Left renal cortex interstitium (tissue), 4 donors: ENCODE results near the gene MAP2K5. TPM values are rescaled to one million over a fixed set of nuclear protein-coding genes. Genes with fewer than 3 reads are reported as not detected.

Source experiments
- DNase-seq, 4 donors: peaks; one replicate each; pipeline ENCODE4 v3.0.0-alpha.2; 2013; ENCODE audit warnings: low read depth in 4 of 4, low spot score in 2 of 4, missing footprints in 1 of 4
- polyA plus RNA-seq, 4 donors: library from polyadenylated mRNA; unstranded; fragments of 120-200 nt; gene quantifications; one replicate each; pipeline ENCODE4 v1.2.1, GENCODE V29; 2013; ENCODE audit not compliant: insufficient read length in 4 of 4

The MAP2K5 gene
- polyA plus RNA-seq, 4 donors: 18.0 to 22.6 (median 20.6) TPM

DNA sequence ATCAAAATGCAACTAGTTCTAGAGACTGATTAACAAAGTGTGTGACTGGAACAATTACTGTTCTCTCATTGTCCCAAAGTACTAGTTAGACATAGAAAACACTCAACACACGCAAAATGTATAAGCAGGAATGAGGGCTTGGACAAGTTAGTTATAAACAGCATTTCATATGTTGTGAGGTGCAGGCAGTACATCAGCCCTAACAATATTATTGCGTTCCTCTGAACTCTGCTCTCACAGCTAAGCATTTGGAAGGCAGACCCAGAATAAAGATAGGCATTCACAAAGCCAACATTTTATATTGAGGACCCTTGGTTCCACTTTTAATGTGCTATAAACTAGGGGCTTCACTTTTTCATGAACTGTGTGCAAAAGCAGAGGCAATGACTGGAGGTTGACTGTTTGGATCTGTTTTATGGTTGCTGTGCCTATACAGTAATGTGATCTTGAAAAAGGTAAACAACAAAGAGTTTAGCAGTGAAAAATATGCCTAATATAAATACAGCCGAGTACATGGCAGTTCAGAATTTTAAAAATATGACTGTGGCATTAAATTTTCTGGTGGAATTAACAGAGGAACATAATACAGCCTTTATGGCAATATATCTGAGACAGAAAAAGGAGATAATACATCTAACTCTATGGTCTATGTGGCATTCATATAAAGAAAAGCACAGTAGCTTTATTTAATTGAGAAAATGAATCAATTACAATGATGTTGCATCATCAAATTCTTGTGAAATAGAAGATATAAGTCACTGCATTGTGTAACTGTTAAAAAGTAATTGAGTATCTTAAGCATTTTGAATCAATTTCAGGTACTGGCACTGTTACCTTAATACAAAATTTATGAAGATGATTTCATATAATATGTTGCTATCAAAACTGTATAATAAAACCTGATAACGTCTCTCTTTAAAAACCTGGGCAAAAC is 202.8 kb downstream of the MAP2K5 start:
- no peak for DNase-seq

DNA sequence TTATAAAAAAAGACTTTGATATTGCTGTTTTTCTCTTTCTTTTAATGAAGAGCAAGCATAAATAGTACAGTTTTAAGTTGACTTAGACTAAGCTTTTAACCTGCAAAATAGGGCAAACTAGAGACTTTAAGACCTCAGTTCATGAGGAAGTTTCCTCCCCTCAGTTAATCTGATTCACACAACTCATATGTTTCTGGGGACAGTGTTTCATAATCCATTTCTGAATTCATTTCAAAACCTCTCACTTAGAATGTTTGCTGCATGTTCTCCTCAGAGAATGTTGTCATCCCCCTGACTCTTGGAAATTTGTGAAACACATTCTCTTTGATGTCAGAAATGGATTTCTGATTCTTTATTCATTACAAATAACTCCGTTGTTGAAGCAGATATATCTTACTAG is 203.5 kb downstream of the MAP2K5 start:
- DNase-seq: no peak

DNA sequence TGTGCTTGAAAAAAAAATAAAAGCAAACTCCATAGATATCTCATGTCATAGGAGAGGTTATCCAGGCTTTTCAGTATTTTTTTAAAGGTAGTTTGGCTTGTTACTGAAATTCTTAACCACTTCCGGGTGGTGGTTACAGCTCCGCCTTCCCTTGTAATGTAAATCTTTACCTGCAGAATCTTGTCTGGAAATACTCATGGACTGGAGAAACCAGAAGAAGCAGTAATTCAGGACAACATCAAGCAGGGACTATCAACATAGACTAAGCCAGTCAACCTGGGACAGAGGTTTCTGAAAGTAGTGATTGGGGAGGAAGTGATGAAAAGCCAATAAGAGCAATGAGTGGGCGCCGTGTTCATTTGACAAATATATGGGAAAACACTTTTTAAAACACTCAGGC is 203.9 kb downstream of the MAP2K5 start:
- no peak for DNase-seq

DNA sequence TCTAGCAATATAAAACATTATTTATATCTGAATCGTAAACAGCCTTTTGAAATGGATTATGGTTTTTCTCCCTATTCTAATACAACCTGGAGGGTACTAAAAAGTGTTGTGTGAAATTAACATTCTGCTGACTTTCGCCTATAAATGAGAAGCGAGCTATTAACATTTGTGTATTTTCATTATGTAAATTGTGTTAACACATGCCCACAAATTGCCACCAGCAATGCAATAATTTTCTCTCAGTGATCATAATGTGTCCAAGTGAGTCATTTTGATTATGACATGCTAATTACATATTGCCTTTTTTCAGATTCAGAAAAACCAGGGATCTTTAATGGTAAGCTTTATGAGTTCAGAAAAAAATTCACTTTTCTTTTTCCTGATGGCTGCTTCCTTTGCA is 205.4 kb downstream of the MAP2K5 start:
- DNase-seq: no peak

DNA sequence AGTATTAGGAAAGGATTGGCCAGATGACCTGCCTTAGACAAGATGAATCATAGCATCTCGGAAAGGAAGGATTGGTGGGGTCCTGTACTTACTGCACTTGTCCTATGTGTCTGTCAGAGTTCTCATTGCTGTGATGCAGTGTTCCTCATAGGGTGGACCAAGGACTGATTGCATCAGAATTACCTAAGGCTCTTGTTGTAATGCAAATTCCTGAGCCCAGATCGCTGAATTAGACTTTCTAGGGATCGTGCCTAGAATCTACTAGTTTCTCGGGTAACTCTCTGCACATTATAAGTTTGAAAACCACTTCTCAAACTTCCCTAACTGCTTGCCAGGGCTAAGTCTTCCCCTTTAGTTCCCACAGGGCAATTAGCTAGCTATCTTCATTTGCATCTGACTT is 207.9 kb downstream of the MAP2K5 start:
- DNase-seq: no peak

DNA sequence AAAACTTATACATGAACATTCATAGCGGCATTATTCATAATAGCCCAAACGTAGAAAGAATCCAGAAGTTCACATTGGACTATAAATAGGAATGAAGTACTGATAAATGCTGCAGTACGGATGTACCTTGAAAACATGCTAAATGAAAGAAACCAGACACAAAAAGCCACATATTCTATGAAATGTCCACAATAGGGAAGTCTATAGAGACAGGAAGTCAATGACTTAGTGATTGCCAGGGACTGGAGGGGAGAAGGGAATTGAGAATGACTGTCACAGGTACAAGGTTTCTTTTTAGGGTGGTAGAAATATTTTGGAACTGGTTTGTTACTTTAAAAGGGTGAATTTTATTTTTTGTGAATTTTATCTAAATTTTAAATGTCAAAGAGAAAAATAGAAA is 211.4 kb downstream of the MAP2K5 start:
- DNase-seq: no peak

DNA sequence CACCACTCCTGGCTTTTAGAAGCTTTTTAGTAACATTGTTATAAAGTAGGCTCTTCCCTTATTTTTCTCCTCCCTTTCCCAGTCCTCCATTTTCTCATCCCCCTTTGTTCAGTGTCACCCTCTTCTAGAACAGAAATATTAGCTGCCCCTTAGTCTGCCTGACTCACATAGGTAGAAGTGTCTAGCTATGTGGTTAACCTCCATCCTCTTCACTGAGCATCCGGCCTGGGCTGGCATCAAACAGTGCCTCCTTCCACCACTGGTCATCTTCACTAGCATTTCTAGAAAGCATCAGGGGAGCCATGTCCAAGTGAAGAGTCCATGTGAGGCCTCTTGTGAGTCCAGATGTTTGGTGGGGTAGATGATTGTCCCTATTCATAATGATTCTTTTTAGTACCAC is 212.8 kb downstream of the MAP2K5 start:
- DNase-seq: no peak

DNA sequence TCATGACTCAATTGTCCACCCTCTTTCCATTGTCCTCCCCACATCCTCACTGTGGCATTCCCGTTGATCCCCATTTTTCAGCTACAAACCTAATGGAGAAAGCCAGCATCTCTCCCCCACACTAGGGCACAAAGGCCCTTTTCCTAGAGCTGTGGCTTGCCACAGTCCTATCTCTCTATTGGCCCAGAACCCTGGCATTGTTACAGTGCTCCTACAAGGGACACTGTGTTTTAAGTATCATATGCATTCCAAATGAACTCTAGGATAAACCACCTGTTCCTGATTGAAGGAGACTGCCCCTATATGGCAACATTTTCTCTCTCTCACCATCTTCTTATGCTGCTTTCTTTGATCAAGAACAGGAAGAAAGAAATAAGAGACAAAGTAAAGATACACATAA is 213.4 kb downstream of the MAP2K5 start:
- DNase-seq: no peak

DNA sequence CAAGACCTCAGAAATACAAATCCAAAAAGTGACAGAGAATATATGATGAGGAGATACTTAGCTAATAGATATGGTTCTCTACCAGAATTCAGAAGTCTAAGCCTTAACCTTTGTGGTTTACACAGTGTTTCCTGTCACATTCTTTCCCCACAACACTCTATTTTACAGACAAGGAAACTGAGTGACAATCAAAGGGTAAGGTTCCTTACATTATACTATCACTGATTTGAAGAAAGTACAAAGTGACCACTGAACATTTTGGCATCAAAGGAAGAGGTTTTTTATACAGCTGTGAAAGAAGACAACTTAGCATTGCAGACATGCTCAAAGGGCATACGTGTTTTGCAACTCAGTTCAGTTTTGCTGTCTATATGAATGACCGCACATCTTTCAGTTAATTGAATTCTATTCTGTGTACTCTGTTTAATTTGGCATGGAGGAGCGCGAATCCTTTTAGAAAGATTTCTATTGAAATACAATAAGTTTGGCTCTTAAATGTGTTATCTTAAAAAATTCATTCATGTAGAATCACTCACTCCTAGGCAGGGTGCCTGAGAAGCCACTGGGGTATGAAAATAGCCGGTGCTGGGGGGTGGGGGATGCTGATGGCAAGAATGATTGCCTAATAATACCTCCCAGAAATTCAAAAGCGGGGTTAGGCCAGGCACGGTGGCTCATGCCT is 216.3 kb downstream of the MAP2K5 start:
- DNase-seq: no peak

DNA sequence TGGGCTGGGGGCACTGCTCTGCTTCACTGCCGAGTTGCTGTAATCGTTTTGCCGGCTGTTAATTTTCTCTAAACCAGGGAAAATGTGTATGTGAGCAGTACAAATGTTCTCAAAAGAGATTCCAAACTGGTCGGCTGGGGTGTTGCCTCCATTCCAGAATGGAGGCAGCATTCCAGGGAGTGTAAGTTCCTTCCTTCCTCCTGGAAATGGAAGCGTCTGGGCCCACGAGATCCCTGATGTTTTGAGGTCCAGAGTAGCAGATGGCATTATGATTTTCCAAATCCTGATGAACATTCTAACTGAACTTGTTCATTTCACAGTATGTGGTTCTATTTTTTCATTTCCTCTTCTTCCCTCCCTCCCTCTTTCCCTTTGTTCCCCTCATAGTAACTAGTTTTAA is 218.4 kb downstream of the MAP2K5 start:
- no peak for DNase-seq

DNA sequence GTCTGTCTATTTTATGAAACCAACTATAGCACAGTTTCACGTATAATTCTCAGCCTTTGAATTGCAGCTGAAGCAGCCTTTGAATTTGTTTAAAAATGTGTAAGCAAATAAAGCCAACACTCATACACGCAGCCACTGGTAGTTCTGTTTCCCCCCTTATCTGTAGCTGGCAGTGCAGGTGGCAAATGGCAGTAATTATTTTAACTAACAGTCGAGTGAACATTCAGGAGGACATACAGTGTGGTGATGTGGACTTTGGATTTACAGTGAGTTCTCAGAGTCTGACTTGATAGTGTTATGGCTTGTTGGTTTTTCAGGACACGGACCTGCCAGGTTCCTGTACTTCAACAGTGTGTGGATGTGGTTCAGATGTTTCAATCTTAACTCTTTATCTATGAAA is 218.8 kb downstream of the MAP2K5 start:
- no peak for DNase-seq

DNA sequence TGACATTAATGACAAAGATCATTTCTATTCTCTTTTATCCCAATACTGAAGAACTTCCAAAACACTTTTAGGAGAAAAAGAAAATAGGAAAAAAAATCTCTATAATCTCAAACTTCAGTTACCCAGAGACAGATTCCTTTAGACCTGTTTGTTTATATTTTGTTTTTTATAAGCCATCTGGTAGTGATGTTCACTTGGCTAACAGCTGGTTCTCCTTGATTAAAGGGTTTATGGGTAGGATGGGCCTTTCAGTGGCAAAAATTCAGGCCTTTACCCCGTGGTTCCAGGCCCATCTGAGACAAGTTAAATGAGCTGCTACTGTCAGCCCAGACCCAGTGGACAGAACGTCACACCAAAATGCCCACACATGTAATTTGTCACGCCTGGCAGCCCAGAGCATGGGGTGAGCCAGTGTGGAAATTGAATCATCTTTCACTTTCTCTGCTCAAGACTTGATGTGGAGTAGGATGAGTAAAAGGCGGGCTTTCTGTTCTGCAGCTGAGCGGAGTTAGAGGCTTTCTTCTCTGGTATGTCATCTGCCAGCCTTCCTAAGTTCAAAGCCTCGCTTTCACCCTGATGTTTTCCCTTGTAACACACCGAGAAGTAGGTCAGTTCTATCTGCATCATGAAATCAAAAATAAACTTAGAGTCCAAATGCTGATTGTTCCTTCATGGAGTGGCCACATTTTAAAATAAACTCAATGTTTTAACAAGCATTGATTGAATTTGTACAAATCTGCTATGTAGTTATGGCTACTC is 220.3 kb downstream of the MAP2K5 start:
- DNase-seq: no peak

DNA sequence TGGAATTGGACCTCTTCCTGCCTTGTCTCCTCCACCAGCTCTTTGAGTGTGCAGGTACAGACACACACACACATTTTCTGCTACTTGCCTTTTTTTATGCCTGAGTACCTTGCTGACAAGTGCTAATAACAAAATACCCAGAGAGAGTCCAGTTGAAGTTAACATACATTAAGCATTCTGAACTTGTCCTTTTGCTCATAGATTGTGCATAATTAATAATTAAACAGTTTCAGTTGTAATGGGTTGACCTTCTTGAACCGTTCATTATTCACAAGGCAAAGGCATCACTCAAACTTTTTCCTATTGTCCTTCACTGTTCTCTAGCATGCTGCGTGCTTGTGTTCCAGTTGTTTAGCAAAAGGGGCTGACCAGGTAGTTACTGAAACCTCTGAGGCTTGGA is 223.2 kb downstream of the MAP2K5 start:
- no peak for DNase-seq

DNA sequence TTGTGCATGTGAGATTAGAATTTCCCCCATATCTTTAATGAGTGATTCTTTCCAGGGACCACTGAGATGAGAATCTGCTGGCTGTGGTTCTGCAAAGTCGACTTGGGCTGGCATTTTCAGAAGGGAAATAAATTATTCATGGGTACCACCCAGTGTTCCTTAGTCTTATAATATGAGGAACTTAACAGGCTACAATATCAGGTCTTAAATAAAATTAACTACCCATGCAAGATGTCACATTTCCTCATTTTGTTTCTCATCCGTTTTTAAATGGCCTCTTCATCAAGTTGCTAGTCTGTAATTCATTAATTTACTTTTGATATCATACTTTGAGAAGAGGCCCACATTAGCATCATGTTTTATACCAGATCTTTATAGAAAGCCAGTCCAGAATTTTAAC is 224.5 kb downstream of the MAP2K5 start:
- DNase-seq: no peak

DNA sequence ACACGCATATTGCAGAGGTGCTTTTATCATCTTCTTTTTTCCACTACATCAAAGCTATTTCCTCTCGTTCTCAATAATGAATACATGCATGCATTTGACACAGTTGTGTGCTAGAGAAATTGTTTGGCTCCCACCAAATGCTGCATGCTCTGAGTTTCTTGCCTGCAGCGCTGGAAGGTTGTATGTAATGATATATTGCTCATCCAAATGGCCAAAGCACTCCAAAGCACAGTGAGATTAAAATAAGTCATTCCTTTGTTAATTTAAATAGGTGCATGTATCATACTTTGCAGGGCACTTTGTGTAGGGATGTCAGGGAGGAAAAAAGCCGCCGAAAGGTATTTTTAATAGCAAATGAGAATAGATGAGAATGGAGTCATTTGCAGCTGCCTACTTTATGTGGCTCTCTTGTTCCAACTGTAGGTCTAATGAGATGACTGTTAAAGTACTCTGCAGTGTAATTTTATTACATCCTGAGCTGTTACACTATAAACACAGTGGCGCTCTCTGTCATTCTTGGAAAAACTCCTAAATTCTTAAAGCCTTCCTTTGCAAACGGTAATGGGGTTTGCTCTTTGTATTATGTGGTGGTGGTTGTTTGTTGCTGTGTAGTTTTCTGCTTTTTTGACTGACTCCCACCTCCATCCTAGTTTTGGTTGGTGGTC is 225.9 kb downstream of the MAP2K5 start:
- no peak for DNase-seq

DNA sequence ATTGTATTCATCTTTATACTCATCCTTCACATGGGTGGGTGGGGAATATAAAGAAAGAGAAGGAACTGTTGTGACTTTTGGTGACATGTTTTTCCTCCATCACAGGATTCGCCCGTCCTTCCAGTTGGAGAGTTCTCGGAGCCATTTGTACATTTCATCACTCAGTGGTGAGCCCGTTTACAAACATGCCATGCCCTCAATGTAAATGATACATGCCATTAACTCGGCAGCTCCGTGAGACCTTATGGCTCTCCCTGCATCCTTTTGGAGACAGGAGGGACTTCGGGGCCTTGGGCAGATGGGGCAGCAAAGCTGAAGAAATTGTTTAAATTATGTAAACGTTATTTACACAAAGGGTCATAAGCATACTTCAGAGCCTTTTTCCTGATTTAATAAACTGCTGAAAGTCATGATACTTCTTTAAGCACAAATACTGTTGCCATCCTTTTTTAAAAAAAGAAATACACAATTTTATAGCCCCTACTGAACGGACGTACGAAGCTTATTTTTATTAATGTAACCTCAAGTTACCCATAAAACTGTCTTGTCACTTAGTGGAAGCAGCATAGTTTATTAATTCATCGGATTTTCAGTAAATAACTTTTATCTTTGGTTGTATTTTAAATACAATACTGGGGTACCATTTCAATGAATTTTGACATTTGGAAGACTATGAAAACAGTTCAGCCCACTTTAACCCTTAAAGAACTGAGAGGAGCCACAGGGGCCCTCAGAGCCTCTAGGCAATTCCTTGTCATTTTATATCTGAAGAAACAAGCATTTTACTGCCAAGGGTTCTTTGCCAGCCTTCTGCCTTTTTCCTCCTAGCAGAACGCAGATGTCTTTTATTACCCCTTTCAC is 227.2 kb downstream of the MAP2K5 start:
- DNase-seq: no peak

DNA sequence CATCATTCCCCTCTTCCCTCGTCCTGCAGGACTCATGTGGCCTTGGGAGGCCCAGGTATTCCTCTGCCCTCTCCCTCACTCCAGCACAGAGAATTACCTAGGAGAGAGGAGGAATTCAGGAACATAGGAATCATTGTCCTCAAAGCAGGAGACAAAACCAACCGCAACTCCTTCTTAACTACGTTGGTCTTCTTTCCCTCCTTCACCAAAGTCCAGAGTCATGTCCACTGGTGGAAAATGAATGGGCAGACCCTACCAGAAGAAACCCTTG is 227.8 kb downstream of the MAP2K5 start:
- no peak for DNase-seq

DNA sequence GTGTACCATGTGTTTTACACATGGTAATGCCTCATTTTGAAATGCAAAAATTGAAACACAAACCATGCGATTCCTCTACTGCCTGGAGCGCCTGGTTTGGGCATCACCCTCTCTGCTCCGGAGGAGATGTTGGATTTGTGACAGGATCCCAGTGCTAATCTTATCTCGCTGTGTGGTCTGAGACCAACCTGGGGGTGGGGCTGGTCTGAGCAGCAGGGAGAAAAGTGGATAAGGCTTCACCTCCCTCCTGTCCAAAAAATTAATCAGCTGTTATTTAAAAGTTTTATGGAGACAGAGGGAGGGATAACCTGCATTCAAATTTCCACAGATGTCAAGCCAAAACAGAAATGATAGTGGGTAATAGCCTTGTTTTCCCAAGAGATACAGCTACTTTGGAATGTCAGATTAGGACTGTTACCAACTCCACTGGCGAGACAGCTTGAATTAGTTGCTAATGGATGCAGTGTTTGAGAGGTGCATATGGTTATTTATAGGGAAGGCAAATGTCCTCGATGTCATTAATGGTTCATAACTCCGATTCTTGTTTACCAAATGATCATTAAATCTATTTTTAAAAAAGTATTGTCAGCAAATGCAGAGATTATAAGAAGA is 228.8 kb downstream of the MAP2K5 start:
- no peak for DNase-seq

DNA sequence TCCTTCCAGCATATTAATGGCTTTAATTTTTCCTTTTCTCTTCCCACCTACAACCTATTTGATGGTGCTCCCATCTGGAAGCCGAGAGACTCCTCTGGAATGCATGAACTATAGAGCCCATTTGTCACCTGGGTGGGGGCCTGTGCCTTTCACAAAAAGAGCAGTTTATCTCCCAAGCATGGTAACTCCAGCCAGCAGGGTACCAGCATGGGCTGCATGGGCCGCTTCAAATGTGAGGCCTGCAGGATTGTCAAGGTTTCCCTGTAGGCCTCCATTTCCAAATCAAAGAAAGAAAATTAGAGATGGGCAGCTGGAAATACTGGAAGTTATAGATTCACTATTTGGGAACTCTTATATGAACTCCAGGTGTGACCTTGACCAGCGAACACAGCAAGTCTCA is 232.1 kb downstream of the MAP2K5 start:
- DNase-seq: no peak

DNA sequence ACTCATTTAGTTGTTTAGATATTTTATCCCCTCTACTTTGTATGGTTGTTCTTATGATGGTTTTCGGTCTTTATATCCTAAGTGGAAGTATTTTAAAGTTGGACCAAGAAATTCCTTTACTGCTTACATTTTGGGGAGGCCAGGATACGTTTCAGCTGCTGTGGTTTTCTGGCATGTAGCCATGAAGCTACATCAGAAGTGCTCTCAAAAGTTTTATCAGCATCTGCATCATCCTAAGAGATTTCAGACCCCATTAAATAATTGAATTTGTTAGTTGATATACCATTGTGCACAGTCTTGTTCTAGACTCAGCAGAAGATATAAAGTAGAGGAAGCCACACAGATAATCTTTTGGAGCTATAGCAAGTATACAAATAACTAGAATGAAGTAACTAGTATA is 232.7 kb downstream of the MAP2K5 start:
- no peak for DNase-seq
